Mesenchymal stem cell (in vitro differentiated cells and primary cell): ENCODE measurements around the gene ACACB.

Experiments
- DNase-seq: peaks from one replicate; pipeline ENCODE4 v3.0.0-alpha.2; 2013
- H2AFZ ChIP-seq: one replicate; pipeline ENCODE4 v1.6.1; 2013; ENCODE audit warnings: low read depth, mild to moderate bottlenecking, control low read depth, inconsistent platforms, low read length, moderate library complexity
- H2AK5ac ChIP-seq: 2 replicates; pipeline ENCODE4 v1.6.1; 2013; ENCODE audit warnings: low read length, moderate library complexity, mild to moderate bottlenecking, inconsistent platforms; ENCODE audit not compliant: severe bottlenecking
- H2BK120ac ChIP-seq: one replicate; pipeline ENCODE4 v1.6.1; 2013; ENCODE audit warnings: low read depth, mild to moderate bottlenecking, inconsistent platforms, low read length, moderate library complexity
- H2BK12ac ChIP-seq, 2 experiments: one replicate each; pipeline ENCODE4 v1.6.1; 2013; ENCODE audit warnings: inconsistent platforms in 2 of 2, low read length in 2 of 2, mild to moderate bottlenecking in 2 of 2, moderate library complexity in 2 of 2, control low read depth in 1 of 2
- H2BK15ac ChIP-seq: one replicate; pipeline ENCODE4 v1.6.1; 2013; ENCODE audit warnings: mild to moderate bottlenecking, low read depth, inconsistent platforms; ENCODE audit not compliant: poor library complexity, severe bottlenecking
- H2BK5ac ChIP-seq: 2 replicates; pipeline ENCODE4 v1.6.1; 2013; ENCODE audit warnings: low read depth, mild to moderate bottlenecking, low read length, control low read depth, inconsistent platforms; ENCODE audit not compliant: poor library complexity, severe bottlenecking
- H3K14ac ChIP-seq, 2 experiments: one replicate each; pipeline ENCODE4 v1.6.1; 2013; ENCODE audit warnings: inconsistent platforms in 2 of 2, low read length in 2 of 2, control low read depth in 1 of 2, mild to moderate bottlenecking in 1 of 2, moderate library complexity in 1 of 2
- H3K18ac ChIP-seq, 2 experiments: one replicate each; pipeline ENCODE4 v1.6.1; 2013; ENCODE audit warnings: inconsistent platforms in 2 of 2, low read length in 2 of 2, control low read depth in 1 of 2, low read depth in 1 of 2, mild to moderate bottlenecking in 1 of 2
- H3K23ac ChIP-seq, 2 experiments: one replicate each; pipeline ENCODE4 v1.6.1; 2013; ENCODE audit warnings: inconsistent platforms in 2 of 2, low read length in 2 of 2, mild to moderate bottlenecking in 2 of 2, moderate library complexity in 2 of 2, control low read depth in 1 of 2
- H3K27ac ChIP-seq: 2 replicates; pipeline ENCODE4 v1.5.1; 2013; ENCODE audit warnings: mild to moderate bottlenecking, moderate library complexity, low read length, control low read depth, inconsistent platforms; ENCODE audit not compliant: poor library complexity, severe bottlenecking
- H3K27me3 ChIP-seq, 2 experiments: 2 replicates each; pipeline versions ENCODE4 v1.6.1 to v1.7.0; 2013; ENCODE audit warnings: low read length in 2 of 2, mild to moderate bottlenecking in 2 of 2, moderate library complexity in 2 of 2, control low read depth in 1 of 2, inconsistent platforms in 1 of 2; ENCODE audit not compliant: control insufficient read depth in 1 of 2, insufficient read depth in 1 of 2
- H3K36me3 ChIP-seq, 2 experiments: 2 replicates each; pipeline versions ENCODE4 v1.6.1 to v1.7.0; 2013; ENCODE audit warnings: low read length in 2 of 2, control low read depth in 1 of 2, inconsistent platforms in 1 of 2, low read depth in 1 of 2, mild to moderate bottlenecking in 1 of 2; ENCODE audit not compliant: insufficient read depth in 2 of 2, control insufficient read depth in 1 of 2
- H3K4ac ChIP-seq, 2 experiments: one replicate each; pipeline ENCODE4 v1.6.1; 2013; ENCODE audit warnings: inconsistent platforms in 2 of 2, low read length in 2 of 2, mild to moderate bottlenecking in 2 of 2, moderate library complexity in 2 of 2, control low read depth in 1 of 2, low read depth in 1 of 2
- H3K4me1 ChIP-seq: 2 replicates; pipeline ENCODE4 v1.6.1; 2013; ENCODE audit warnings: low read depth, low read length, control low read depth; ENCODE audit not compliant: control insufficient read depth, insufficient read depth
- H3K4me2 ChIP-seq: 2 replicates; pipeline ENCODE4 v1.6.1; 2013; ENCODE audit warnings: low read length, mild to moderate bottlenecking, inconsistent platforms; ENCODE audit not compliant: poor library complexity, severe bottlenecking
- H3K4me3 ChIP-seq, 2 experiments: 2 replicates each; pipeline versions ENCODE4 v1.5.1 to v1.7.0; 2013; ENCODE audit warnings: low read length in 2 of 2, mild to moderate bottlenecking in 2 of 2, control low read depth in 1 of 2, low read depth in 1 of 2; ENCODE audit not compliant: insufficient read depth in 1 of 2
- H3K79me1 ChIP-seq: replicated peaks from 2 replicates; pipeline ENCODE4 v1.6.1; 2013; ENCODE audit warnings: mild to moderate bottlenecking, control low read depth, low read length, inconsistent platforms; ENCODE audit not compliant: poor library complexity, severe bottlenecking
- H3K9ac ChIP-seq: 2 replicates; pipeline ENCODE4 v1.7.0; 2013; ENCODE audit warnings: mild to moderate bottlenecking, low read length, moderate library complexity
- H3K9me3 ChIP-seq: 2 replicates; pipeline ENCODE4 v1.7.0; 2013; ENCODE audit warnings: mild to moderate bottlenecking, low read length; ENCODE audit not compliant: control insufficient read depth
- H4K8ac ChIP-seq: one replicate; pipeline ENCODE4 v1.6.1; 2013; ENCODE audit warnings: inconsistent platforms, mild to moderate bottlenecking, low read length, moderate library complexity
- H4K91ac ChIP-seq: one replicate; pipeline ENCODE4 v1.6.1; 2013; ENCODE audit warnings: mild to moderate bottlenecking, low read length, inconsistent platforms
- WGBS: methylation state at CpG from one replicate; pipeline ENCODE4 v1.1.7; 2013; ENCODE audit warnings: mixed read lengths; 5-methylcytosine and 5-hydroxymethylcytosine counted together

Gene ACACB

GRCh38 chr12:109218996-109219395 lies 102.6 kb downstream of the ACACB start:
- Histone ChIP-seq H3K9ac (no peak overlapping the region), H3K27me3 (no peaks in the 10 kb centered on the region), H2BK120ac (no peak overlapping the region), H3K36me3 (peaks cover 0 to 17% of the 10 kb centered on the region in 2 experiments), H3K14ac (no peak overlapping the region), H2AK5ac (no peak overlapping the region), H4K91ac (no peak overlapping the region), H3K23ac (no peak overlapping the region), H3K27ac (no peak overlapping the region), H3K18ac (no peak overlapping the region), H4K8ac (no peak overlapping the region), H3K4me1 (no peaks in the 10 kb centered on the region), H3K4ac (no peak overlapping the region), H3K79me1 (no peaks in the 10 kb centered on the region), H2AFZ (no peak overlapping the region), H3K4me3 (no peak overlapping the region), H3K9me3 (no peaks in the 10 kb centered on the region), H2BK12ac (no peak overlapping the region), H2BK5ac (no peak overlapping the region), H2BK15ac (no peak overlapping the region), H3K4me2 (no peak overlapping the region)
- WGBS, result 85% methylated on average over 4 of the region's 6 CpGs
- DNase-seq, result no peak

- no peak overlapping the region for H3K9ac ChIP-seq
- H3K18ac ChIP-seq, result no peak overlapping the region
- H2BK12ac ChIP-seq, result no peak overlapping the region
- no peak overlapping the region for H3K4me2 ChIP-seq
- H2AK5ac ChIP-seq, result no peak overlapping the region
- H3K14ac ChIP-seq, result no peak overlapping the region
- H2BK15ac ChIP-seq, result no peak overlapping the region
- no peak overlapping the region for H3K23ac ChIP-seq
- H3K9me3 ChIP-seq, result no peaks in the 10 kb centered on the region
- no peak overlapping the region for H2BK120ac ChIP-seq
- H3K36me3 ChIP-seq, result peaks cover 0 to 17% of the 10 kb centered on the region in 2 experiments
- no peaks in the 10 kb centered on the region for H3K79me1 ChIP-seq
- H3K4me1 ChIP-seq, result no peaks in the 10 kb centered on the region
- DNase-seq, result no peak
- no peaks in the 10 kb centered on the region for H3K27me3 ChIP-seq
- no peak overlapping the region for H4K91ac ChIP-seq
- 92% methylated on average over 2 of the region's 2 CpGs for WGBS
- no peak overlapping the region for H3K27ac ChIP-seq
- no peak overlapping the region for H3K4ac ChIP-seq
- no peak overlapping the region for H3K4me3 ChIP-seq
- no peak overlapping the region for H4K8ac ChIP-seq
- no peak overlapping the region for H2AFZ ChIP-seq
- no peak overlapping the region for H2BK5ac ChIP-seq
Observed at GRCh38 chr12:109219938-109220337, 103.6 kb downstream of the ACACB start.

- Histone ChIP-seq H3K9me3 (no peaks in the 10 kb centered on the region), H2BK120ac (no peak overlapping the region), H3K23ac (no peak overlapping the region), H2BK15ac (no peak overlapping the region), H3K79me1 (no peaks in the 10 kb centered on the region), H3K27me3 (no peaks in the 10 kb centered on the region), H3K14ac (no peak overlapping the region), H3K36me3 (peaks cover 0 to 19% of the 10 kb centered on the region in 2 experiments), H2AK5ac (no peak overlapping the region), H3K4me3 (no peak overlapping the region), H3K18ac (no peak overlapping the region), H2BK5ac (no peak overlapping the region), H3K4me1 (no peaks in the 10 kb centered on the region), H2AFZ (no peak overlapping the region), H3K4me2 (no peak overlapping the region), H4K91ac (no peak overlapping the region), H3K9ac (no peak overlapping the region), H3K4ac (no peak overlapping the region), H2BK12ac (no peak overlapping the region), H4K8ac (no peak overlapping the region), H3K27ac (no peak overlapping the region)
- 89% methylated on average over 10 of the region's 10 CpGs for WGBS
- DNase-seq, result no peak
Observed at GRCh38 chr12:109221277-109221931, 105.0 kb downstream of the ACACB start.

GRCh38 chr12:109222062-109222461 lies 105.7 kb downstream of the ACACB start:
- H3K27me3 ChIP-seq, result no peaks in the 10 kb centered on the region
- H3K14ac ChIP-seq, result no peak overlapping the region
- H2BK12ac ChIP-seq, result no peak overlapping the region
- DNase-seq, result no peak
- H3K9ac ChIP-seq, result no peak overlapping the region
- no peak overlapping the region for H2AFZ ChIP-seq
- H3K79me1 ChIP-seq, result no peaks in the 10 kb centered on the region
- H3K23ac ChIP-seq, result no peak overlapping the region
- no peak overlapping the region for H3K4me3 ChIP-seq
- no peak overlapping the region for H2BK120ac ChIP-seq
- no peak overlapping the region for H3K27ac ChIP-seq
- no peak overlapping the region for H2AK5ac ChIP-seq
- no peak overlapping the region for H3K4ac ChIP-seq
- H3K36me3 ChIP-seq, result peaks cover 0 to 19% of the 10 kb centered on the region in 2 experiments
- H4K91ac ChIP-seq, result no peak overlapping the region
- H2BK5ac ChIP-seq, result no peak overlapping the region
- H3K18ac ChIP-seq, result no peak overlapping the region
- no peak overlapping the region for H4K8ac ChIP-seq
- H3K4me1 ChIP-seq, result no peaks in the 10 kb centered on the region
- H3K4me2 ChIP-seq, result no peak overlapping the region
- no peaks in the 10 kb centered on the region for H3K9me3 ChIP-seq
- 87% methylated on average over 7 of the region's 7 CpGs for WGBS
- H2BK15ac ChIP-seq, result no peak overlapping the region
